GM12864 (cell line): ENCODE results near the gene ZBTB39.
"Not testable (repeated sequence)": the region's sequence is repeated elsewhere in the genome, so short reads cannot be mapped to it uniquely, and the experiment has no call there.

Experiments used
- DNase-seq: peaks from one replicate; pipeline ENCODE4 v3.0.0-alpha.2; 2011; ENCODE audit warnings: low read depth
- H3K4me3 ChIP-seq: 2 replicates; pipeline ENCODE4 v1.5.1; 2011; ENCODE audit warnings: mild to moderate bottlenecking, low read depth, low read length, control low read depth
- CTCF ChIP-seq: IDR thresholded peaks from 2 replicates; pipeline ENCODE4 v1.5.1; 2011; ENCODE audit warnings: low read depth, mild to moderate bottlenecking, moderate library complexity, low read length, control low read depth, inconsistent platforms; ENCODE audit errors: missing control alignments

Gene ZBTB39

DNA sequence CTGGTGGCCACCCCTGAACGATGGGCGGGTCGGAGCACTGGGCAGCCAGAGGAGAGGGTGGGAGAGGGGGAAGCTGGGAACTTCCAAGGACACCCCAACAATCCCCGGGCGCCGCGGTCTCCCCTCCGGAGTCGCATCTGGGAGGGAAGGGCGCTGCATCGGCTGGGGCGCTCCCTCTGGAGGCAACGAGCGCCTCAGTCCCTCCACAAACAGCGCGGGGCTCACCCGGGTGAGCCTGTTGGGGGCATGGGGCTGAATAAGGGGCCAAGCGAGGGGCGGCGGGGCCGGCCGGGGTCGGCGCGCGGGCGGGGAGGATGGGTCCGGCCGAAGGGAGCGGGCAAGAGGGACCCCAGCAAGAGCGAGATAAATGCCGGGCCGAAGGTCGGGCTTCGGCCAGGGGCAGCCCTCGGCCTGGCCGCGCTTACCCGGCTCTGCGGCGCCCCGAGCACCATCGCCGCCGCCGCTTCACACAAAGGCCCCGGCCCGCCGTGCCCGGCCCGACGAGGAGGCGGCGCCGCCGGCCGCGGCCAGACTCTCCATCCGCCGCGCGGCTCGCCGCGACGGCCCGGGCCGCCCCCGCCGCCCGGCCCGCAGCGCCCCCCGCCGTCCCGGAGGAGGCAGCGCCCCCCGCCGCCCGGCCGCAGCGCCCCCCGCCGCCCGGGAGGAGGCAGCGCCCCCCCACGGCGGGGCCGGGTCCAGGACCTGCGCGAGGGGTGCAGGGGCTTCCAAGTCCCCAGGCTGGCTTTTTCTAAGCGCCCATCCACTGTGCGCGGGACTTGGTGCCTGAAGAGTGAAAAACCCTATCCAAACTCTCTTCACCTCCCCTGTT, at the start of gene ZBTB39:
TSS of gene ZBTB39 (minus strand) at position 567 of the 829 bp plus-strand sequence. CDS start 1,629 bp downstream, outside the sequence.
- H3K4me3 ChIP-seq = peak within 1 kb of the TSS; percentile 82
- TF ChIP-seq CTCF = peak; percentile 67
- DNase-seq = no peak

GRCh38 chr12:57055824-57056223, 49.5 kb upstream of the ZBTB39 start:
- no peak overlapping the region for H3K4me3 ChIP-seq
- DNase-seq = no peak
- no peak for TF ChIP-seq CTCF

DNA sequence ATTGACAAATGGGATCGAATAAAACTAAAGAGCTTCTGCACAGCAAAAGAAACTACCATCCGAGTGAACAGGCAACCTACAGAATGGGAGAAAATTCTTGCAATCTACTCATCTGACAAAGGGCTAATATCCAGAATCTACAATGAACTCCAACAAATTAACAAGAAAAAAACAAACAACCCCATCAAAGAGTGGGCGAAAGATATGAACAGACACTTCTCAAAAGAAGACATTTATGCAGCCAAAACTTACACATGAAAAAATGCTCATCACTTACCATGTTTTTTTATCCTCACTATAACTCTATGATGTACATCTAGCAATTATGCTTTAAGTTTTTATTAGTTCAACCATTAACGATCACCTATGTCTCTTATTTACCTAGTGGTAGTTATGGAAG, 47.6 kb upstream of the ZBTB39 start:
- not testable (repeated sequence) for H3K4me3 ChIP-seq, DNase-seq

GRCh38 chr12:57053146-57053545, 46.8 kb upstream of the ZBTB39 start:
- not testable (repeated sequence) for H3K4me3 ChIP-seq, DNase-seq

- no peak overlapping the region for H3K4me3 ChIP-seq
- TF ChIP-seq CTCF = no peak
- DNase-seq = no peak
Observed at GRCh38 chr12:57051011-57051410, 44.7 kb upstream of the ZBTB39 start.

- DNase-seq = no peak
- H3K4me3 ChIP-seq = no peak within 1 kb of the TSS
- TF ChIP-seq CTCF = no peak
Observed at GRCh38 chr12:57049890-57050289, 43.5 kb upstream of the ZBTB39 start, which contains the start of gene MYO1A. MYO1A (minus strand) TSS chr12:57050129; CDS start chr12:57048323, 1,806 bp downstream.

- no peak overlapping the region for H3K4me3 ChIP-seq
- no peak for DNase-seq
- TF ChIP-seq CTCF = no peak
Observed at GRCh38 chr12:57049119-57049446, 42.7 kb upstream of the ZBTB39 start.

- no peak overlapping the region for H3K4me3 ChIP-seq
- no peak for DNase-seq
- no peak for TF ChIP-seq CTCF
Observed at GRCh38 chr12:57048423-57049118, 42.2 kb upstream of the ZBTB39 start.
